ENCODE measurements around the gene ADGRL2.

The ADGRL2 gene

DNA sequence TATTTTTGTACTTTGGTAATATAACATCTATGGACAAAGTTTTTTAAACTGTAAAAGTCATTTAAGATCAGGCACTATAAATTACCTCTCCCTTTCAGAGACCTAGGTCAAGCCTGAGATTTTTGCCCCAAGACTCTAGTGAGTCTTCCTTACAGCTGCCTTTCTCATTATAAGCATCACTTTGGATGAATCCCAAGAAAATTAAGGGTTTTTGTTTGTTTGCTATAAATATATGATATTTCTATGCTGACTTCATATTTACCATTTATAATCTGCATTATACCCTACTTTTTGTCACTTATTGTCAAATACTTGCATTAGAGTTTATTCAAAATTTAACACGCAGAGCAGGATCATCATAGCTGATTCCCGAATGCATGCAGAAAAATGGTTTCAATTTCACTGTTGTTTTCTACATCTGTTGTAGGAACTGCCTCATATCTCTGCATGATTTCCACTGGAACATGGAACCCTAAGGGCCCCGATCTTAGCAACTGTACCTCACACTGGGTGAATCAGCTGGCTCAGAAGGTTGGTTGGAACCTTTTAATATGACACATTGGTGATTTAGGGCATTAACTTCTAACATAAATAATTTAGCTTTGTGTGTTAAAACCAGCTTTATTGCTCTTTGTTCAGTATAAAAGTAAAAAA, 150.0 kb downstream of the ADGRL2 start:
- DNase-seq, result no peak
- no peaks in the 10 kb centered on the region for H3K79me2 ChIP-seq (ENCODE audit: insufficient read depth, low read length)
- no peaks in the 10 kb centered on the region for H3K36me3 ChIP-seq (ENCODE audit: insufficient read depth, low read length)

DNA sequence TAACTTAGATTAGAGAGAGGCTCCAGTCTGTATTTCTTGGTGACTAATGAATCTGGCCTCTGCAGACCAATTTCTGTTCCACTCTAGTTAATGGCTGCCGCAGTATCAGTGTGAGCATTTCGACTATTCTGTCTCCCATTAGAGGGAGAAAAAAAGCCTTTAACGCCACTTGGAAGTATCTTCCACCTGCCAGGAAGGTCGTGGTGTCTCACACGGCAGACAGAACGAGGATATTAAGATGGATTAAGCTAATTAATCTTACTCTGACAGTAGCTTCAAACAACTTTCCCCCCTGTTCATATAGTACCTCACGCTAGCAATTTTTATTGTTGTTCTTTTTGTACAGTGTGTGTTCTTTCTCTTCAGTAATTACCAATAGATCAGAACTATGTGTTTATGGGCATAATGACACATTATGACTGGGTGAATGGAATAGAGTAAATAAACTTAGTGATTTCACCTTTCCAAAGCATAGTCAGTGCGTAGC, 153.8 kb downstream of the ADGRL2 start:
- no peaks in the 10 kb centered on the region for H3K36me3 ChIP-seq (ENCODE audit: insufficient read depth, low read length)

More for the DNA sequence above, 150.0 kb downstream of the ADGRL2 start:
- Histone ChIP-seq H3K4me2 (ENCODE audit: insufficient read depth, low read length) (no peak overlapping the region), H3K27me3 (ENCODE audit: insufficient read depth, low read length, poor library complexity) (no peaks in the 10 kb centered on the region), H4K20me1 (ENCODE audit: insufficient read depth, low read length) (no peaks in the 10 kb centered on the region), H3K9me3 (ENCODE audit: insufficient read depth, low read length, severe bottlenecking) (no peaks in the 10 kb centered on the region), H2AFZ (ENCODE audit: low read depth, low read length) (no peak overlapping the region), H3K4me3 (ENCODE audit: low read depth in 1 of 2, low read length in 2 of 2) (no peak overlapping the region), H3K4me1 (ENCODE audit: insufficient read depth, low read length) (peaks cover 7% of the 10 kb centered on the region; the same call in 1 of the 2 replicates), H3K9ac (ENCODE audit: low read depth, low read length) (no peak overlapping the region), H3K27ac (ENCODE audit: low read length) (no peak overlapping the region)
- ATAC-seq (ENCODE audit: insufficient read depth, low read depth), result no peak
- TF ChIP-seq, protein P1, sequence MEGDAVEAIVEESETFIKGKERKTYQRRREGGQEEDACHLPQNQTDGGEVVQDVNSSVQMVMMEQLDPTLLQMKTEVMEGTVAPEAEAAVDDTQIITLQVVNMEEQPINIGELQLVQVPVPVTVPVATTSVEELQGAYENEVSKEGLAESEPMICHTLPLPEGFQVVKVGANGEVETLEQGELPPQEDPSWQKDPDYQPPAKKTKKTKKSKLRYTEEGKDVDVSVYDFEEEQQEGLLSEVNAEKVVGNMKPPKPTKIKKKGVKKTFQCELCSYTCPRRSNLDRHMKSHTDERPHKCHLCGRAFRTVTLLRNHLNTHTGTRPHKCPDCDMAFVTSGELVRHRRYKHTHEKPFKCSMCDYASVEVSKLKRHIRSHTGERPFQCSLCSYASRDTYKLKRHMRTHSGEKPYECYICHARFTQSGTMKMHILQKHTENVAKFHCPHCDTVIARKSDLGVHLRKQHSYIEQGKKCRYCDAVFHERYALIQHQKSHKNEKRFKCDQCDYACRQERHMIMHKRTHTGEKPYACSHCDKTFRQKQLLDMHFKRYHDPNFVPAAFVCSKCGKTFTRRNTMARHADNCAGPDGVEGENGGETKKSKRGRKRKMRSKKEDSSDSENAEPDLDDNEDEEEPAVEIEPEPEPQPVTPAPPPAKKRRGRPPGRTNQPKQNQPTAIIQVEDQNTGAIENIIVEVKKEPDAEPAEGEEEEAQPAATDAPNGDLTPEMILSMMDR (IDR thresholded peaks at IDR 0.05; ENCODE audit: borderline replicate concordance, extremely low read depth, low read length, poor library complexity, severe bottlenecking), result no peak
- TF ChIP-seq EZH2 (IDR thresholded peaks at IDR 0.05; ENCODE audit: borderline replicate concordance, low read depth, low read length, severe bottlenecking), result no peak

DNA sequence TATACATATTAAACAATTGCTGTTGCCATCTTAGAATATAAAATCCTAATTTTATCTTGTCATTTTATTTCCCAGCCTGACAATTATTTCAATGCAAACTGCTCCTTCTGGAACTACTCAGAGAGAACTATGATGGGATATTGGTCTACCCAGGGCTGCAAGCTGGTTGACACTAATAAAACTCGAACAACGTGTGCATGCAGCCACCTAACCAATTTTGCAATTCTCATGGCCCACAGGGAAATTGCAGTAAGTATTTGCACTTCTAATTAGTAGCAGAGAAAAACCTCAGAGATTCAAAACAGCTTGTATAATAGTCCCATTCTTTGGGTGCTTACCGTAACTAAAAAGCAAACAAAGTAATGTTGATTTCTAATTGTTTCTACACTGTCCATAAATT, 167.2 kb downstream of the ADGRL2 start:
- no peak overlapping the region for H3K4me3 ChIP-seq (ENCODE audit: low read depth in 1 of 2, low read length in 2 of 2)
- H3K4me2 ChIP-seq (ENCODE audit: insufficient read depth, low read length), result no peak overlapping the region
- no peaks in the 10 kb centered on the region for H3K4me1 ChIP-seq (ENCODE audit: insufficient read depth, low read length)
- no peak overlapping the region for H2AFZ ChIP-seq (ENCODE audit: low read depth, low read length)
- no peak overlapping the region for H3K27ac ChIP-seq (ENCODE audit: low read length)
- no peaks in the 10 kb centered on the region for H3K79me2 ChIP-seq (ENCODE audit: insufficient read depth, low read length)
- H3K9me3 ChIP-seq (ENCODE audit: insufficient read depth, low read length, severe bottlenecking), result no peaks in the 10 kb centered on the region
- H4K20me1 ChIP-seq (ENCODE audit: insufficient read depth, low read length), result no peaks in the 10 kb centered on the region
- H3K9ac ChIP-seq (ENCODE audit: low read depth, low read length), result no peak overlapping the region
- no peak for ATAC-seq (ENCODE audit: insufficient read depth, low read depth)
- H3K36me3 ChIP-seq (ENCODE audit: insufficient read depth, low read length), result no peaks in the 10 kb centered on the region
- TF ChIP-seq EZH2 (IDR thresholded peaks at IDR 0.05; ENCODE audit: borderline replicate concordance, low read depth, low read length, severe bottlenecking), result no peak
- TF ChIP-seq, protein P1 (IDR thresholded peaks at IDR 0.05; ENCODE audit: borderline replicate concordance, extremely low read depth, low read length, poor library complexity, severe bottlenecking), result no peak
- no peak for DNase-seq
- no peaks in the 10 kb centered on the region for H3K27me3 ChIP-seq (ENCODE audit: insufficient read depth, low read length, poor library complexity)

More for the DNA sequence above, 153.8 kb downstream of the ADGRL2 start:
- peaks cover 5% of the 10 kb centered on the region; the same call in 1 of the 2 replicates for H3K4me1 ChIP-seq (ENCODE audit: insufficient read depth, low read length)
- H3K79me2 ChIP-seq (ENCODE audit: insufficient read depth, low read length), result no peaks in the 10 kb centered on the region
- no peaks in the 10 kb centered on the region for H3K9me3 ChIP-seq (ENCODE audit: insufficient read depth, low read length, severe bottlenecking)
- H3K27ac ChIP-seq (ENCODE audit: low read length), result no peak overlapping the region
- no peak overlapping the region for H3K9ac ChIP-seq (ENCODE audit: low read depth, low read length)
- ATAC-seq (ENCODE audit: insufficient read depth, low read depth) (no peak), DNase-seq (no peak)
- no peak overlapping the region for H2AFZ ChIP-seq (ENCODE audit: low read depth, low read length)
- TF ChIP-seq EZH2 (IDR thresholded peaks at IDR 0.05; ENCODE audit: borderline replicate concordance, low read depth, low read length, severe bottlenecking), result no peak
- H3K4me3 ChIP-seq (ENCODE audit: low read depth in 1 of 2, low read length in 2 of 2), result no peak overlapping the region
- H3K4me2 ChIP-seq (ENCODE audit: insufficient read depth, low read length), result no peak overlapping the region
- no peaks in the 10 kb centered on the region for H3K27me3 ChIP-seq (ENCODE audit: insufficient read depth, low read length, poor library complexity)
- no peaks in the 10 kb centered on the region for H4K20me1 ChIP-seq (ENCODE audit: insufficient read depth, low read length)

DNA sequence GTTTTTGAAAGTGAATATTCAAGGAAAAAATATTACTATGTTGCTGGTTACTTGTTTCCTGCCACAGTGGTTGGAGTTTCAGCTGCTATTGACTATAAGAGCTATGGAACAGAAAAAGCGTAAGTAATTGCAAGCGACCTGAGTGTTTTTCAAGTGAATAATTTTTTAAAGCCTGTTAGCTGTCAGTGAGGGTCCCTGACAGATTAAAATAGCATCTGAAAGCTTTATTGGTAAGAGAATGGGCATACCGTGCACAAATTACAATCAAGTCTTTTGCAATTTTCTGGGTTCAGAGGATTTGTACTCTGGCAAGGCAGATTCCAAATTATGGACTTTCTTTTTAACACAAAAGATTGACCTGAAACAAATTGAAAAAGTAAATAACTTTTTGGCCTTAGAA, 169.7 kb downstream of the ADGRL2 start:
- Histone ChIP-seq H3K36me3 (ENCODE audit: insufficient read depth, low read length) (no peaks in the 10 kb centered on the region), H4K20me1 (ENCODE audit: insufficient read depth, low read length) (no peaks in the 10 kb centered on the region), H3K9ac (ENCODE audit: low read depth, low read length) (no peak overlapping the region), H3K4me3 (ENCODE audit: low read depth in 1 of 2, low read length in 2 of 2) (no peak overlapping the region), H2AFZ (ENCODE audit: low read depth, low read length) (no peak overlapping the region), H3K27ac (ENCODE audit: low read length) (no peak overlapping the region), H3K4me1 (ENCODE audit: insufficient read depth, low read length) (no peaks in the 10 kb centered on the region), H3K9me3 (ENCODE audit: insufficient read depth, low read length, severe bottlenecking) (no peaks in the 10 kb centered on the region), H3K79me2 (ENCODE audit: insufficient read depth, low read length) (no peaks in the 10 kb centered on the region), H3K4me2 (ENCODE audit: insufficient read depth, low read length) (no peak overlapping the region), H3K27me3 (ENCODE audit: insufficient read depth, low read length, poor library complexity) (no peaks in the 10 kb centered on the region)
- TF ChIP-seq, protein P1 (IDR thresholded peaks at IDR 0.05; ENCODE audit: borderline replicate concordance, extremely low read depth, low read length, poor library complexity, severe bottlenecking), result no peak
- no peak for TF ChIP-seq EZH2 (IDR thresholded peaks at IDR 0.05; ENCODE audit: borderline replicate concordance, low read depth, low read length, severe bottlenecking)
- DNase-seq, result no peak
- ATAC-seq (ENCODE audit: insufficient read depth, low read depth), result no peak

Data from DND-41 (cell line).